Esophagus squamous epithelium (tissue), 5 donors: Measurements from ENCODE around the gene TDRD9. TPM values are rescaled to one million over a fixed set of nuclear protein-coding genes. Genes with fewer than 3 reads are reported as not detected.

Experiments
- DNase-seq: peaks from one replicate; lab custom pipeline; 2025; lab: John Stamatoyannopoulos, UW
- H3K27ac ChIP-seq, 4 donors: fragments of 200-600 bp; sonication (generic); one replicate each; pipeline ENCODE4 v1.5.1; 2016 to 2019; ENCODE audit warnings: mild to moderate bottlenecking in 1 of 4
- H3K27me3 ChIP-seq, 4 donors: fragments of 200-600 bp; sonication (generic); 1 replicate in 3 of 4; 2 replicates in 1 of 4; pipeline versions ENCODE4 v1.5.1 to v1.6.0; 2017 to 2021; ENCODE audit warnings: antibody characterized with exemption in 1 of 4
- H3K36me3 ChIP-seq, 3 donors: fragments of 200-600 bp; sonication (generic); one replicate each; pipeline ENCODE4 v1.5.1; 2016 to 2019
- H3K4me1 ChIP-seq, 3 donors: fragments of 200-600 bp; sonication (generic); one replicate each; pipeline ENCODE4 v1.5.1; 2017 to 2019
- H3K4me3 ChIP-seq, 4 donors: fragments of 200-600 bp; sonication (generic); 1 replicate in 3 of 4; 2 replicates in 1 of 4; pipeline ENCODE4 v1.5.1; 2016 to 2019; ENCODE audit warnings: mild to moderate bottlenecking in 2 of 4, moderate library complexity in 1 of 4
- H3K9me3 ChIP-seq, 3 donors: fragments of 200-600 bp; sonication (generic); one replicate each; pipeline ENCODE4 v1.5.1; 2016 to 2019
- POLR2A ChIP-seq, 4 donors: fragments of 450-650 bp; IDR thresholded peaks; one replicate each; pipeline ENCODE4 v1.6.1; 2017; ENCODE audit warnings: antibody characterized with exemption in 4 of 4, mild to moderate bottlenecking in 4 of 4, moderate library complexity in 3 of 4
- WGBS, 2 donors: methylation state at CpG; one replicate each; pipeline ENCODE4 v1.1.5; 2018; 5-methylcytosine and 5-hydroxymethylcytosine counted together
- intact Hi-C: fragments of 100-400 bp; cut with DNase I; formaldehyde crosslinking; loops from one replicate; pipeline ENCODE4 v1.15.0; 2022
- total RNA-seq, 4 donors: library from RNA; depleted of rRNA; stranded (reverse); fragments of >200 nt; gene quantifications; one replicate each; pipeline ENCODE4 v1.1.0, GENCODE V29; 2016
- TF ChIP-seq, protein P1 (sequence below), 6 experiments: fragments of 450-650 bp in 4 of 6; fragments of 200-600 bp in 2 of 6; sonication (generic) in 2 of 6; IDR thresholded peaks; one replicate each; pipeline ENCODE4 v1.5.1; 2016 to 2019; ENCODE audit warnings: antibody characterized with exemption in 6 of 6, mild to moderate bottlenecking in 4 of 6, moderate library complexity in 4 of 6
- donor health status: DM: yes; HTN: yes; CAD: no.

TDRD9 gene
- total RNA-seq, 4 donors from 2014 or later: 0.09 to 6.0 (median 0.74) TPM

DNA sequence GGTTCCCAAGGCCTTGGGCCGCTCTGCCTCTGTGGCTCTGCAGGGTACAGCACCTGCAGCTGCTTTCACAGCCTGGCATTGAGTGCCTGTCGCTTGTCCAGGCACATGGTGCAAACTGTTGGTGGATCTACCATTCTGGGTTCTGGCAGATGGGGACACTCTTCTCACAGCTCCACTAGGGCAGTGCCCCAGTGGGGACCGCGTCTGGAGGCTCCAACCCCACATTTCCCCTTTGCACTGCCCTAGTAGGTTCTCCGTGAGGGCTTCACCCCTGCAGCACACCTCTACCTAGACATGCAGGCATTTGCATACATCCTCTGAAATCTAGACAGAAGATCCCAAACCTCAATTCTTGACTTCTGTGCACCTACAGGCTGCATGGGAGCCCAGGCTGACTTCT, 138.0 kb downstream of the TDRD9 start:
- Histone ChIP-seq H3K36me3 (no peaks in the 10 kb centered on the region), H3K27ac (no peak overlapping the region), H3K4me3 (no peak overlapping the region), H3K9me3 (peaks cover 0 to 11% (median 8%) of the 10 kb centered on the region in 3 donors), H3K4me1 (no peaks in the 10 kb centered on the region), H3K27me3 (peaks cover 0 to 69% (median 0%) of the 10 kb centered on the region in 4 donors)
- TF ChIP-seq, protein P1, sequence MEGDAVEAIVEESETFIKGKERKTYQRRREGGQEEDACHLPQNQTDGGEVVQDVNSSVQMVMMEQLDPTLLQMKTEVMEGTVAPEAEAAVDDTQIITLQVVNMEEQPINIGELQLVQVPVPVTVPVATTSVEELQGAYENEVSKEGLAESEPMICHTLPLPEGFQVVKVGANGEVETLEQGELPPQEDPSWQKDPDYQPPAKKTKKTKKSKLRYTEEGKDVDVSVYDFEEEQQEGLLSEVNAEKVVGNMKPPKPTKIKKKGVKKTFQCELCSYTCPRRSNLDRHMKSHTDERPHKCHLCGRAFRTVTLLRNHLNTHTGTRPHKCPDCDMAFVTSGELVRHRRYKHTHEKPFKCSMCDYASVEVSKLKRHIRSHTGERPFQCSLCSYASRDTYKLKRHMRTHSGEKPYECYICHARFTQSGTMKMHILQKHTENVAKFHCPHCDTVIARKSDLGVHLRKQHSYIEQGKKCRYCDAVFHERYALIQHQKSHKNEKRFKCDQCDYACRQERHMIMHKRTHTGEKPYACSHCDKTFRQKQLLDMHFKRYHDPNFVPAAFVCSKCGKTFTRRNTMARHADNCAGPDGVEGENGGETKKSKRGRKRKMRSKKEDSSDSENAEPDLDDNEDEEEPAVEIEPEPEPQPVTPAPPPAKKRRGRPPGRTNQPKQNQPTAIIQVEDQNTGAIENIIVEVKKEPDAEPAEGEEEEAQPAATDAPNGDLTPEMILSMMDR (IDR thresholded peaks at IDR 0.05): no peak
- no peak for TF ChIP-seq POLR2A (IDR thresholded peaks at IDR 0.05)
- 87 to 88% methylated on average over 4 to 5 of the region's 5 CpGs for WGBS, 2 donors
- no peak for DNase-seq
- intact Hi-C loops: no loop called here

- intact Hi-C loops: no loop called here
- Histone ChIP-seq H3K27ac (no peak overlapping the region), H3K27me3 (peaks cover 0 to 69% (median 0%) of the 10 kb centered on the region in 4 donors), H3K4me1 (no peaks in the 10 kb centered on the region), H3K4me3 (no peak overlapping the region), H3K9me3 (peaks cover 0 to 11% (median 8%) of the 10 kb centered on the region in 3 donors), H3K36me3 (no peaks in the 10 kb centered on the region)
- TF ChIP-seq, protein P1 (IDR thresholded peaks at IDR 0.05): no peak
- no peak for TF ChIP-seq POLR2A (IDR thresholded peaks at IDR 0.05)
- no peak for DNase-seq
- WGBS, 2 donors: 55 to 65% methylated on average over 2 to 3 of the region's 4 CpGs
Measured at GRCh38 chr14:104066719-104067295, 138.6 kb downstream of the TDRD9 start.

DNA sequence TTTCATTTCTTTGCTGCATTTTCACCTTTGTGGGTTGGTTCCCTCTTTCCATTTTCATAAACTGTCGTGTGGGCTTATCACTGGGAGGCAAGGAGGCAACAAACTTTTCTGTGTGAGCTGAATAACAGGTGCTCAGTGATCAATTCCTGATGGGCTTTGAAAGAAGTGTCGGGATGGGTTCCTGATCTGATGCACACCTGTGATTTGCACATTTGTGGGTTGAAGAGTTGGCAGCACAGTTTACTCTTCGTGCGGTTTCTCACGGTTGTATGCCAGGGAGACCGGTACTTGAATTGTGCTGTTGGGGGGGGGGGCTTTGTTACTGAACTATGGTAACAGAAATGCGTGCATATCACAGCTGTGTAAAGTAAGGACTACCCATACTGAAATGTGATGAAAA, 141.3 kb downstream of the TDRD9 start:
- Histone ChIP-seq H3K27ac (no peak overlapping the region), H3K4me3 (no peak overlapping the region), H3K4me1 (no peaks in the 10 kb centered on the region), H3K27me3 (peaks cover 0 to 58% (median 0%) of the 10 kb centered on the region in 4 donors), H3K9me3 (peaks cover 0 to 20% (median 16%) of the 10 kb centered on the region in 3 donors), H3K36me3 (no peaks in the 10 kb centered on the region)
- DNase-seq: no peak
- WGBS, 2 donors: 60 to 70% methylated on average over 7 of the region's 7 CpGs
- TF ChIP-seq, protein P1 (IDR thresholded peaks at IDR 0.05): no peak
- TF ChIP-seq POLR2A (IDR thresholded peaks at IDR 0.05): no peak
- intact Hi-C loops: no loop called here

DNA sequence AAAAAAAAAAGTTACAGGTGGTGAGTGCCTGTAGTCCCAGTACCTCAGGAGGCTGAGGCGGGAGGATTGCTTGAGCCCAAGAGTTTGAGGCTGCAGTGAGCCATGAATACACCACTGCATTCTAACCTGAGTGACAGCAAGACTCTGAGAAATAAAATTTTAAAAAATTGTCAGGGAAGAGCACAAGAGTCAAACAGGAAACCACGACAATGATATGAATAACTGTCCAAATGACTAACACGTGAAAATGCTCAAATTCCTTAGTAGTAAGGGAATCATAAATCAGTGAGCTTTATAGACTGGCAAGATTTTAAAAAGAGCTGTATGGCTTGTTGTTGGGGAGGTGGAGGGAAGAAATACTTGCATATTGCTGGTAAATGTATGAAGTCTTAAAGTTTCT, 144.3 kb downstream of the TDRD9 start:
- intact Hi-C loops: loop anchor here (10.0 kb wide), 1 partner anchor 492 kb away; no protein-coding TSS in a partner anchor
- no peak for TF ChIP-seq POLR2A (IDR thresholded peaks at IDR 0.05)
- TF ChIP-seq, protein P1 (IDR thresholded peaks at IDR 0.05): no peak
- Histone ChIP-seq H3K27ac (no peak overlapping the region), H3K9me3 (peaks cover 0 to 9% (median 8%) of the 10 kb centered on the region in 3 donors), H3K4me1 (peaks cover 0 to under 1% (median 0%) of the 10 kb centered on the region in 3 donors), H3K27me3 (peaks cover 0 to 60% (median 0%) of the 10 kb centered on the region in 4 donors), H3K36me3 (no peaks in the 10 kb centered on the region), H3K4me3 (no peak overlapping the region)
- no peak for DNase-seq
- 57 to 58% methylated on average over 3 of the region's 3 CpGs for WGBS, 2 donors

GRCh38 chr14:104073764-104074163, 145.5 kb downstream of the TDRD9 start:
- TF ChIP-seq, protein P1 (IDR thresholded peaks at IDR 0.05): no peak
- TF ChIP-seq POLR2A (IDR thresholded peaks at IDR 0.05): no peak
- intact Hi-C loops: loop anchor here (10.0 kb wide), 1 partner anchor 491 kb away; no protein-coding TSS in a partner anchor
- WGBS, 2 donors: 63 to 66% methylated on average over 4 of the region's 4 CpGs

More at GRCh38 chr14:104073764-104074163, 145.5 kb downstream of the TDRD9 start:
- H3K27ac ChIP-seq: no peak overlapping the region
- H3K4me1 ChIP-seq: peaks cover 0 to 8% (median 0%) of the 10 kb centered on the region in 3 donors
- no peak for DNase-seq
- peaks cover 0 to 9% (median 8%) of the 10 kb centered on the region in 3 donors for H3K9me3 ChIP-seq
- no peak overlapping the region for H3K4me3 ChIP-seq
- no peaks in the 10 kb centered on the region for H3K36me3 ChIP-seq
- H3K27me3 ChIP-seq: peaks cover 0 to 53% (median 0%) of the 10 kb centered on the region in 4 donors
